ENCODE results near the gene CHD6. TPM values are rescaled to one million over a fixed set of nuclear protein-coding genes. Genes with fewer than 3 reads are reported as not detected.

CHD6 gene
- polyA plus RNA-seq, 3 donors: 44.6 to 53.8 (median 47.4) TPM

DNA sequence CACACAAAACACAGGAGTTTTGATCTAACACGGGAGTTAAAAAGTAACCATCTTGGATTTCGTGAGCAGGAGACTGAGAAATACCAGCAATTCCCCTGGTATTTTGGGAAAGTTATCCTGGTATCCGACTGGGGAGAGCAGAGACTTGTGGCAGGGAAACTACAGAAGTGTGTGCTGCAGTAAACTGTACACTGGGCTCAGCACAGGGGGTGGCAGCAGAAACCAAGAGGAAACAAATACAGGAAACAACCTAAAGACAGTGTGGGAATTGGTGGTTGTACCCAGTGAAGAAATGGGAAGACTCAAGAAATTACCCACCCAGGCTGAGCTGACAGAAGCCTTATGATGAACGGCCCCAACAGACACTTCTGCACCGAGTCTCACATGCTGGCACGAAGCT lies 109.8 kb downstream of the CHD6 start:
- no peak for DNase-seq (ENCODE audit: low read depth in 3 of 3, low spot score in 2 of 3)

DNA sequence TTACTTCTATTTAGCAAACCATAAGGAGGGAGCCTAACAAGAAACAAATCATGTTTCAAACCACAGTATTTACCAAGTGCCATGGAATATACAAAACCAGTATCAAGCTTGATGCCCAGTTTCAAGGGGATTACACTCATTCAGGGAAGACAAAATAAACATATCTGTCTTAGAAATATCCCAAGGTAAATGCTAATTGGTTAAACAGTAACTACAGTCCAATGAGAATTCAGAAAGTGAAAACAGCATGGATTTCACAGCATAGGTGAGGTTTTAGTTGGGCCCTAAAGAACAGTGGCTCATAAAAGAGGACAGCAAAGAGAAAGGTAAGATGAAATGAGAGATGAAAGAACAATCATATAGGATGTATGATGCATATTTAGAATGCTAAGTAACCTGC lies 110.3 kb downstream of the CHD6 start:
- no peak for DNase-seq (ENCODE audit: low read depth in 3 of 3, low spot score in 2 of 3)

DNA sequence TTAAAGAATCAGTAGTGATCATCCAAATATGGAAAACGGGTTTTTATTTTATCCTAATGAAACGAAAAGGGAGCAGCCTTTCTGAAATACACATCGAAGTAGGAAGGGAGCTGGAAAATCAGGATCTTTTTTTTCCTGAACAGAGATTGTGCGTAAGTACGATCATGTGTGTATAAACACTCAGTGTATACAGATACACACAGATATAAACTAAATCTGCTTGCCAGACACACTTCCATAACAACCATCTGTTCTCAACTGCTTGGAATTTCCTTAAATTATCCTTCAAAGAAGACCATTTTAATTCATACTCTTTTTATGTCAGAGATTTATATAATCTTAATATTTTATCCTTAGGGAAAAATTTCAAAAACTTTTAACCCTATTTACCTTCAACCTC lies 110.7 kb downstream of the CHD6 start:
- no peak for DNase-seq (ENCODE audit: low read depth in 3 of 3, low spot score in 2 of 3)

DNA sequence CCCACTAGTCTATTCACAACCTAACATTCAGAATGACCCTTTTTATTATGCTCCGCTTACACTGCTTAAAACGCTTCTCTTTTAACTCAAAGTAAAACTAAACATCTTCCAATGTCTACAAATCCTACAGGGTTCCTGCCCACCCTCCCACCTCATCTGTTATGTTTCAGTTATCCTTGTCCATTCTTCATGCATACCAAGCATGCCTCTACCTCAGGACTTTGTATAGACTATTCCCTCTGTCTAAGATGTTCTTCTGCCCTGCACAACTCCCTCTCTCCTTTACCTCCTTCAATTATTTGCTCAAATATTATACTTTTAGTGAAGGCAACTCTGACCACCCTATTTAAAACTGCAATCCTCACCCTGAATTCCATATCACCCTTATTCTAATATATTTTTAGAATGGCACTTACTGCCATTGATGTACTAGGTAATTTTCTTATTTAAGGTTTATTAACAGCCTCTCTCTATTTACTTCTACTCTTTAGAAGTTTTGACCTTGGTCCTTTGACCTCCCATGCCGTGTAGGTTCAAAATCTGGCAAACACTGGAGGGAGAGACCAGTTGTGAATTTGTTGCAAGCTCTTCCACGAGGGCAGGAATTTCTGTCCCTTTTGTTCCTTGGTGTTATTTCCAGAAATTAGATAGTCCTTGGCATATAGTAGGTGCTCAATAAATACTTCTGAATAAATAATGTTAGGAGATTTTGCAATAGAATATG lies 111.8 kb downstream of the CHD6 start:
- DNase-seq (ENCODE audit: low read depth in 3 of 3, low spot score in 2 of 3): no peak

DNA sequence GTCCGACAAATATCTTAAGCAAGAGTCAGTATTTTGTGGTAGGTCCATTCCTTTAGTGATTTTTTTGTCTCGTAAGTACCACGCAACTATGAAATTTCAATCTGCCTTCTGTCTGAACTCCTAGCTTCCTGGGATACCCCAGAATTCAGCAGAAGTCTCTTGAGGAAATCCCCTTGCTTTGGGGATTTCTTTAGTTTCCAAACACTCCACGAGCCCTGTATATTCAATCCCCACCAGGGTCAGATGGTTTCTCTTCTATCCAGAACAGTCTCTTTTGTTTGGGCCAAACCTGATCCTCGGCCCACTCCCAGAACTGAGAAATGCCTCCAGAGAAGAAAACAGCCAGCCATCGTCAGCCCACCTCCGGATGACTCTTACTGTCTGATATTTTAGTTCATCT lies 113.0 kb downstream of the CHD6 start:
- no peak for DNase-seq (ENCODE audit: low read depth in 3 of 3, low spot score in 2 of 3)

GRCh38 chr20:41501376-41501775 lies 116.8 kb downstream of the CHD6 start:
- DNase-seq (ENCODE audit: low read depth in 3 of 3, low spot score in 2 of 3): no peak

- no peak for DNase-seq (ENCODE audit: low read depth in 3 of 3, low spot score in 2 of 3)
Observed at GRCh38 chr20:41499961-41500725, 118.0 kb downstream of the CHD6 start.

DNA sequence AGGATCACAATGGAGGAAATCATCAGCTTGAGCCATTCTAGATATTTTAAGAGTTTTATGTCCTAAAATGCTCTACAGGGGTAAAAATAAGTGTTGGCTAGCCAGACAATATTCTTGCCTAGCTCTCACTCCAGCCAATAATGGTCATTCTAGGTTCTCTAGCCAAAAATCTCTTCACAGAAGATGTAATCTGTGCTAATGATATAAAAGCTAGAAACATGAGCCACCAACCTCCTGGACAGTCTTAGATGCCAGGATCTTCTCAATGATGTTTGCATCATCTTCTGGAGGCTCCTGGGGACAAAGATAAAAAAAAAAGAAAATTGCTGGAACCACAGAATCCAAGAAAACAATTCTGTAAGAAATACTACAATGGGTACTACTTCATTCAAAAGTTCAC lies 119.1 kb downstream of the CHD6 start:
- no peak for DNase-seq (ENCODE audit: low read depth in 3 of 3, low spot score in 2 of 3)

GRCh38 chr20:41497186-41497895 lies 120.8 kb downstream of the CHD6 start:
- no peak for DNase-seq (ENCODE audit: low read depth in 3 of 3, low spot score in 2 of 3)

GRCh38 chr20:41494451-41494850 lies 123.7 kb downstream of the CHD6 start:
- DNase-seq (ENCODE audit: low read depth in 3 of 3, low spot score in 2 of 3): no peak

- DNase-seq (ENCODE audit: low read depth in 3 of 3, low spot score in 2 of 3): no peak
Observed at GRCh38 chr20:41483553-41483930, 134.6 kb downstream of the CHD6 start.

- DNase-seq (ENCODE audit: low read depth in 3 of 3, low spot score in 2 of 3): no peak
Observed at GRCh38 chr20:41482647-41483552, 135.3 kb downstream of the CHD6 start.

- no peak for DNase-seq (ENCODE audit: low read depth in 3 of 3, low spot score in 2 of 3)
Observed at GRCh38 chr20:41480054-41480770, 138.0 kb downstream of the CHD6 start.

DNA sequence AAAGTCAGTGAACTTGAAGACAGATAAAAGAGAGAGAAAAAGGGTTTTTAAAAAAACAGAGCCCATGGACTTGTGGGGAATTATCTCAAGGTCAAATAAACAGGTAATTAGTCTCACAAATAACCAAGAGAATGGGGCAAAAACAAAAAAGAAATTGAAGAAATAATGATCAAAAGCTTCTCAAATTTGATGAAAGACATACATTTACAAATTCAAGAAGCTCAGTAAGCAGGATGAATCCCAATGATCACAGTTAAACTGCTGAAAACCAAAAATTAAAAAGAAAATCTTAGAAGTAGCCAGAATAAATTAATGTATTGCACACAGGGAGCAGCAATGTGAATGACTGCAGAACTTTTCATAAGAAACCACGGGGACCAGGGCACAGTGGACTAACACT lies 139.1 kb downstream of the CHD6 start:
- DNase-seq (ENCODE audit: low read depth in 3 of 3, low spot score in 2 of 3): no peak

GRCh38 chr20:41478026-41478425 lies 140.2 kb downstream of the CHD6 start:
- no peak for DNase-seq (ENCODE audit: low read depth in 3 of 3, low spot score in 2 of 3)

- no peak for DNase-seq (ENCODE audit: low read depth in 3 of 3, low spot score in 2 of 3)
Observed at GRCh38 chr20:41476446-41476845, 141.7 kb downstream of the CHD6 start.

- no peak for DNase-seq (ENCODE audit: low read depth in 3 of 3, low spot score in 2 of 3)
Observed at GRCh38 chr20:41476013-41476441, 142.2 kb downstream of the CHD6 start.

- no peak for DNase-seq (ENCODE audit: low read depth in 3 of 3, low spot score in 2 of 3)
Observed at GRCh38 chr20:41475503-41475902, 142.7 kb downstream of the CHD6 start.

DNA sequence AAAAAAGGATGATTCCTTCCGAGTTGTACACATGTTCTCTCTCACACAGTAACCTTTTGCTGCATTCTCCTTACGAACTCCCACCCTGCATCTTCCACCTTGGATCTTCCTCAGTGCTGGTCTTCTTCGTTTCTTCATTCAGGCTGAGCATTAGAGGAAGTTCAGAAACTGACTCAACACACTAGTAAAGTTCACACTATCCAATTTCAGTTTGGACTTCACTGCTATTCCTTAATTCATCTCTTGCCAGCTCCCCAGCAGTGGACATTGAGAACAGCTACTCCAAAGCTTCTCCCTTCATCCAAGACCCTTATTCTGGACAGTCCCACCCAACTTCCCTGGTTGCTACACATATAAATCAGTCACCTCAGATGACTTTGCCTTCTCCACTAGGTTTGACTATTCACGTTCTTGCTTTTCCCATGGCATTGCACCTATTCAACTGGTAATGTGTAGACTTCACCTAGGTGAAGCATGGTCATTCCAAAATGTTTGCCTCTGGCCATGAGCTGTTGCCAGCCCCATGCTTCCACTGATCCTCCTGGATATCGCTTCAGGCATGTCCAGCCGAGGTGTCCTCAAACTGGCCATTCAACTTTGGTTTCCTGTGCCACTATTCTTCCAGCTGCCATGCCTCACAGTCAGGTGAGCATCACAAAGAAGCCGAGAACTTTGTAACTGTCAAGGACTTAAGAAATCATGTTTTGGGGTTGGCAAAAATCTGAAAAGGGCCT lies 147.6 kb downstream of the CHD6 start:
- DNase-seq (ENCODE audit: low read depth in 3 of 3, low spot score in 2 of 3): no peak

All from right renal cortex interstitium (tissue), 3 donors.